GM18507 (cell line): Measurements from ENCODE around the gene ZNF165.
"Not testable (repeated sequence)": the region's sequence is repeated elsewhere in the genome, so short reads cannot be mapped to it uniquely, and the experiment has no call there.

Source experiments
- DNase-seq: peaks from one replicate; pipeline ENCODE4 v3.0.0; 2011; ENCODE audit warnings: low read depth; ENCODE audit not compliant: insufficient read length; ENCODE audit errors: extremely low spot score
- FAIRE-seq: peaks from 2 replicates; lab custom pipeline; 2011; peaks lifted over from hg19 to GRCh38; lab: Jason Lieb, UNC

Gene ZNF165

DNA sequence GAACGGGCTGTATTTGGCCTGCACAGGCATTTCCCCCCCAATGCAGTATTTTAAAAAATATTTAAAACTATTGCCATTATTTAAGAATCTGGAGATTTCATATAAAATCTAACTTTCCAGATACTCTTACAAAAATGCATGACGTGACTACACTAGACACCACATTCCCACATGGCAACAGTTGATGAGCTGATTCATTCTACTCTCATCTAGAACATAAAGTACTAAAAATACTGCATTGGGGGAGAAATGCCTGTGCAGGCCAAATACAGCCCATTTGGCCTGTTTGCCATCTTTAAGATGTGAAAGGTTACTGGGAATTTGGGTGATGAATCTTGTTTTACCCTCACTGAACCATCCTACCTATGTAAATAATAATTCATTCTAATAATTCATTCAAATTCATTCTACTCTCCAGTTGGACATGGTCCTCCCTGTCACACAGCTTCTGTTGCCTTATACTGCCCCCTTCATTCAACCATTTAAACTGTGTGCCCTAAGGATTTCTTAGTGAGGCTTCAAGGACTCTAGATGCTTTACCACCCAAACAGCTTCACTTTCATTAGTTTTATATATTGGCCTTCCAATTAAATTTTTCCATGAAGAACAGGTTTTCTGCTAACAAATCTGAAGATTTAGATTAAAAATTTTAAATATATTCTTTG lies 37.1 kb downstream of the ZNF165 start:
- no peak for FAIRE-seq
- DNase-seq: no peak

DNA sequence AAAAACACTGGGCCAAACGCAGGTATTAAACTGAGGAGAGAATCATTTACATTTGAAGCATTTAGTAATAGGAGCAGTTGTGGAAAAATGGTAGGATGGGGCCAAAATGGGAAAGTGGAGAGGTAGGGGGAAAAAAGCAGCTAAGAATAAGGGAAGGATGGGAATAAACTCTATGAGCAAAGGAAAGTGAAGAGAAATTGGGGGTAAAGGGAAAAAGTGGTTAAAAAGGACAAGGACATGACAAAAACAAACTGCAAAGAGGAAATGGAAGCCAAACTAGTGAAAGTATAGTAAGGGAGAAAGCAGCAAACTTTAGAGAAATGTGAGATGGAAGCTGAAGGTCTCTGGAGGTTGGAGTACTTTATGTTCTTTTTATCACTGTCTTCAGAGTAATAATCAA lies 37.8 kb downstream of the ZNF165 start:
- FAIRE-seq: no peak
- no peak for DNase-seq

DNA sequence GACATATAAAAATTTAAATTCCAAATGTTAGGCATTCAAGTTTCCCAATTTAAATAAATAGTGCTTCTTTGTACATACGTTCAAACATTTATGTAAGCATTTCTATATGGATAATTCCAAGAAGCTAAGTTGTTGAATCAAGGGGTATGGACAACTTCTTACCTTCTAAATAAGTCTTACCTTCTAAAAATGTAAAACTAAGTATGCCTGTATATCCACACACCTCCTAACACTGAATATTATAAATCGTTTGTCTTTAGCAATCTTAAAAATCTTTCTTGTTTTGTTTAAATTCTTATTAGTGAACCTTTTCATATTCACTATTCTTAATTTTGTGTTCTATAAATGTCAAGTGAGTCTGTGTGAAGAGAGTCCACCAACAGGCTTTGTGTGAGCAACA lies 41.5 kb downstream of the ZNF165 start:
- no peak for FAIRE-seq
- DNase-seq: no peak

DNA sequence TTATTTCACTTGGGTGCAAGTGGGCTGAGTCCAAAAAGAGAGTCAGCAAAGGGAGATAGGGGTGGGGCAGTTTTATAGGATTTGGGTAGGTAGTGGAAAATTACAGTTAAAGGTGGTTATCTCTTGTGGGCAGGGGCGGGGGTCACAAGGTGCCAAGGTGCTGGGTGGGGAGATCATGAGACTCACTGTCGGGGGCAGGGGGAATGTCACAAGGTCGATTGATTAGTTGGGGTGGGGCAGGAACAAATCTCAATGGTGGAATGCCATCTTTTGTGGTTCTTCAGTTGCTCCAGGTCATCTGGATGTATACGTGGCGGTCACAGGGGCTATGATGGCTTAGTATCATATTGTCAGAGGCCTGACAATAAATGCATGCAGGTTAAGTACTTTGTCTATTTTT lies 41.9 kb downstream of the ZNF165 start:
- FAIRE-seq, DNase-seq: not testable (repeated sequence)

DNA sequence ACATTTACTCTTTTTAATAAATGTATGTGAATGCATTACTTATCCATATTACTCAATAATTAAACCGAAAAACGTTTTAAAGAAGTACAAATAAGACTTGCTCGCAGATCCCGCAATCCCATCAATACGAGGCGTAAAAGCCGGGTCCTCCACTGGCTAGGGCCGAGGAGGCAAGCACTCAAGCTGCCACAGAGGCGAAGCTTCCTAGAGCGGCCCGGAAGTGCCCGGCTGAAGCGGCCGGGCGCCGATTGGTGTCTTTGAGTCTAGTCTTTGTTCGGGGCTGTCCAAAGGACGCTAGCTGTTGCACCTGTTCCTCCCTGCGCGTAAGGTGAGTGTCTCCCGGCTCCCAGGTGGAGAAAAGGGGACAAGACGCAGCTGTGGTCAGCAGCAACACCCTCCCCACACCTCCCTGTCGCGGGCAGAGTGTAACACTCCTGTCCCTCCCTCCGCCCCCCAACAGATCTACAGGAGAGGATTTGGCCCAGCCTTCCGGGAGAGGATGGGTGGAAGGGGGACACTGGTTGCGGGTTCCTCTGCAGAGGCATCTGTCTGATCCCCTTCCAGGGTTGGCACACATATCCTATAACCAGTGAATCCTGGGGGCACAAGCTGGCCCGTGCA lies 44.1 kb downstream of the ZNF165 start, which contains the start of gene ZSCAN16:
Gene ZSCAN16 (plus strand): TSS at position 260 of the 621 bp plus-strand sequence. CDS start 835 bp downstream, outside the sequence.
- DNase-seq (no peak), FAIRE-seq (peak; percentile 90)

DNA sequence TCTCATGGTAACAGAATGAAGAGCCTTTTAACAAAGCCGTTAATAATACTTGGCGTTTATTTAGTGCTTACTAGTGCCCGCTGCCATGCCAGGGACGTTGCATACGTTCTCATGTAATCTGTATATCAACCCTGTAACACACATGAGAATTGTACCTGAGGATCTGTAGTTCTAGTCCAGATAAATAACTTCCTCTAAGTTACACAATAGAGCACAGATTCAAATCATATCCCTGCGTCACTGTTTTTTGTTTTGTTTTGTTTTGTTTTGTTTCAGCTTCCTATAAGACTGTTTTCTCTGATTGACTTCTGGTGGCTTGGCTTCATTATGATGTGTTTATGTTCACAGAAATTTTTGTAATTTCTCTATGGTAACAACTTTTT lies 44.6 kb downstream of the ZNF165 start:
- peak; percentile 39 for FAIRE-seq
- no peak for DNase-seq

DNA sequence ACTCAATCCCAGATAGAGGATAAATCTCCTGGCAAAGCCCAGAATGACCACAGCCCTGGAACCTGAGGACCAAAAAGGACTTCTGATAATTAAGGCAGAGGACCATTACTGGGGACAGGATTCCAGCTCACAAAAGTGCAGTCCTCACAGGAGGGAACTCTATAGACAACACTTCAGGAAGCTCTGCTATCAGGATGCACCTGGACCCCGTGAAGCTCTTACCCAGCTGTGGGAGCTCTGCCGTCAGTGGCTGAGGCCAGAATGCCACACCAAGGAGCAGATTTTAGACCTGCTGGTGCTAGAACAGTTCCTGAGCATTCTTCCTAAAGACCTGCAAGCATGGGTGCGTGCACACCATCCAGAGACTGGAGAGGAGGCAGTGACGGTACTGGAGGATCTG lies 45.0 kb downstream of the ZNF165 start:
- DNase-seq (no peak), FAIRE-seq (no peak)

DNA sequence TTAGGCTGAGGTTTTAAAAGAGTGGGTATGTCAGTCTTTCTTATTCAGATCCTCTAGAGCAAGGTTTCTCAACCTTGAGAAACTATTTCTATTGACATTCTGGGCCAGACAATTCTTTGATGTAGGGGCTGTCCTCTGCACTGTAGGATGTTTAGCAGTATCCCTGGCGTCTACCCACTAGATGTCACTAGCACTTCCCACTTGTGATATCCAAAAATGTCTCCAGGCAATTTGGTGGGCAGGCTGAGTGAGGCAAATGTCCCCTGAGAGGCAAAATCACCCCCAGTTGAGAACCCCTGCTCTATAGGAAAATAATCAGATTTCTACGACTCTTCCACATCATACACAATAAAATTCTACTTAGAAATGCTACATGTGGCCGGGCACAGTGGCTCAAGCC lies 53.6 kb downstream of the ZNF165 start:
- FAIRE-seq (peak; percentile 69), DNase-seq (no peak)

DNA sequence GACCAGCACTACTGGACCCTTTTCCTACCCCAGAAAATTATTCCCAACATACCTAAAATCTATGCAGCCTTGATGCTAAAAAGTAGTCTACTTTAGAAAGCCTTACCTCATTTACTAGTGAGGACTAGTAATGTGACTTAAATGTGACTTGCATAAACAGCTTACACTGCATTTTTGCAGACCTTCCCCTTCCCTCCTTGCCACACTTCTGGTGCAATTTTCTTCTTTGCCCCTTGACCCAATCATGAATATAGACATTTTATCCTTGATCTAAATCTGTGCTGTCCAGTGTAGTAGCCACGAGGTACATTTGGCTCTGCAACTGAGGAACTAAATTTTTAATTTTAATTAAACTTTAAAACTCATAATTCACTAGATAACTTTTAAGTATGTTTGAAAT lies 54.3 kb downstream of the ZNF165 start:
- DNase-seq: no peak
- no peak for FAIRE-seq

DNA sequence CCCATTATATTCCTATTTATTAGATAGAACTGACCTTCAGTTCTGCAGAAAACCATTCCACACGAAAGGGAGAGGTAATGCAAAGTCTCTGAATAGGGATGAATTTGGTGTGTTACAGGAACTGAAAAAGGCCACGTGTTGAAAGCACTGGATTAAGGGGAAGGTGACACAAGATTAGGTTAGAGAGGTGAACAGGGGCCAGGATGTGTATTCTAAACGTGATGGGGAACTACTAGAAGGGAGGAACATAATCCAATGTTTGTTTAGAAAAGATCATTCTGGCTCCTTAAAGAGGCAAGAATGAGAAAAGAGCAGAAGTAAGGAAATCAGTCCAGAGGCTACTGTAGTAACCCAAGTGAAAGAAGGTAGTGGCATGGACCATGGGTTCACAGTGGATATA lies 55.0 kb downstream of the ZNF165 start:
- peak; percentile 33 for FAIRE-seq
- DNase-seq: no peak

DNA sequence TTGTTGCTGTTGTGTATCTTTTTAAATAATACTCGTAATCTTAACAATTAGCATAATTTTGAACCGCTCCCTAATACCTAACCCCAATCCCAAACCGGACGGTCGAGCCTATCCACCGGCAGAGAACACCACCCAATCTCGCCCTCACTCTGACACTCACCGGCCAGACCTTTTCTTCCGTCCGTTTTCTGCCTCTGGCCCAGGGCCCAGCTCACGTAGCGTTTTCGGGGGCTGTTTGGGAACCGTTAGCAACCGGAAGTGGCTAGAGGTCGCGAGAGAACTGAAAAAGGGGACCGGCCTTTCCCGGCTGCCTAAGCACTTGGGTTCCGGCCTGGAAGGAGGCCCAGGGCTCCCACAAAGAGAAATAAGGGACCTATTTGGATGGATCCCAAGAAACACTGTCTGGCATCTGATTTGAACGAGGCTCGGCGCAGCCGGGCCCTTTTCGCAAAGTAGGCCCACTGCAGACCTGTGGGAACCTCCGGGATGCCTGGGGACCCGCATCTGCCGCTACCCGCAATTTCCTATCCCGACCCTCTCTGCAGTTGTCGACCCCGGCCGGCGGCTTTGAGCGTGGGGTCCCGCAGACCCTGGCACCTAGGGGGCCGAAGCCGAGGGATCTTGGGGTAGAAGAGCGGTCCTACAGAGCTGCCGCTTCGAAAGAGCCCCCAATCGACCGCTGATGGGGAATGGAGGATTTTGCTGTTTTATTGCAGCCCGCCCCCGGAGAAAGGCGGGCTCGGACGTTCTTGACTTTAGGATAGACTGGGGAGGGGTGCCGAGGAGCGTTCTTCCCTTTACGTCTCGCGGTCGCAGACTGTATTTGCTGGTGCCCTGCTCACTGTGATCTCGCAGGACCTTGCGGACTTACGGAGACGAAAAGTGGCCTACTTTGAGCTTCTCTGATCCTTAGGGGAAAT lies 56.5 kb downstream of the ZNF165 start:
- peak; percentile 61 for DNase-seq
- peak; percentile 90 for FAIRE-seq

DNA sequence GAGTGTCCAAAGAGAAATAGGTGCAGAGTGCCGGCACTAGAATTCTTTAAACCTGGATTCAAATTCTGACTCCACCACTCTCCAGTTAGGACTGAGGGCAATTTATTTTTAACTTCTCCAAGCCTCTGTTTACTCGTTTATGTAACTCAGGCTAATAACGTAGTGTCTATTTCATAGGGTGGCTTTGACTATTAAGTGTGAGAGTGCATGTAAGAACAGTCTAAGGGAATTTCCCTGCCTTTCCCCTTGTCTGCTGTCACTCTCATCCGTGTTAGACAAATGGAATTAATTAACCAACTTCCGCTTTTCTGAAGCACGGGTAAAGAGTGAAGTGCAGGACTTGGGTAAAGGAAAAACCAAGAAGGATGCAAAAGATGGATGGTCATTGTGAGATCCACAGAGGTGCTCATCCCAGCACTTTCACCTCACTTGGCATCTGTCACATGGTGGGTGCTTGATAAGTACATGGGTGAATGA lies 57.2 kb downstream of the ZNF165 start:
- DNase-seq (no peak), FAIRE-seq (peak; percentile 68)
